ENCODE measurements around the gene NSUN5. TPM values are rescaled to one million over a fixed set of nuclear protein-coding genes. Genes with fewer than 3 reads are reported as not detected.

Gene NSUN5
- 52.7 and 66.8 TPM in 2 replicates for total RNA-seq (2014; rRNA removed; shearing (Covaris generic))

- peak; percentile 69 for DNase-seq (ENCODE audit: low spot score)
- in situ Hi-C loops (cut with HindIII; ENCODE audit: low sequenced_read_pairs), result no loop called here
Measured at GRCh38 chr7:73308665-73309214, at the start of gene NSUN5. TSS of gene NSUN5 (minus strand) at chr7:73308826. CDS start at chr7:73308790, 36 bp downstream.

- no peak for DNase-seq (ENCODE audit: low spot score)
- in situ Hi-C loops (cut with HindIII; ENCODE audit: low sequenced_read_pairs), result no loop called here
Measured at GRCh38 chr7:73356159-73356558, 47.5 kb upstream of the NSUN5 start.

- DNase-seq (ENCODE audit: low spot score), result no peak
- in situ Hi-C loops (cut with HindIII; ENCODE audit: low sequenced_read_pairs), result no loop called here
Measured at GRCh38 chr7:73354821-73355220, 46.2 kb upstream of the NSUN5 start.

- in situ Hi-C loops (cut with HindIII; ENCODE audit: low sequenced_read_pairs), result no loop called here
- DNase-seq (ENCODE audit: low spot score), result no peak
Measured at GRCh38 chr7:73354196-73354595, 45.6 kb upstream of the NSUN5 start.

GRCh38 chr7:73353243-73353642 is 44.6 kb upstream of the NSUN5 start:
- no peak for DNase-seq (ENCODE audit: low spot score)
- in situ Hi-C loops (cut with HindIII; ENCODE audit: low sequenced_read_pairs), result no loop called here

GRCh38 chr7:73352784-73353183 is 44.2 kb upstream of the NSUN5 start:
- no peak for DNase-seq (ENCODE audit: low spot score)
- in situ Hi-C loops (cut with HindIII; ENCODE audit: low sequenced_read_pairs), result no loop called here

- in situ Hi-C loops (cut with HindIII; ENCODE audit: low sequenced_read_pairs), result no loop called here
- no peak for DNase-seq (ENCODE audit: low spot score)
Measured at GRCh38 chr7:73351447-73352167, 43.0 kb upstream of the NSUN5 start.

- DNase-seq (ENCODE audit: low spot score), result no peak
- in situ Hi-C loops (cut with HindIII; ENCODE audit: low sequenced_read_pairs), result no loop called here
Measured at GRCh38 chr7:73350306-73351068, 41.9 kb upstream of the NSUN5 start.

- DNase-seq (ENCODE audit: low spot score), result no peak
- in situ Hi-C loops (cut with HindIII; ENCODE audit: low sequenced_read_pairs), result no loop called here
Measured at GRCh38 chr7:73349763-73350162, 41.1 kb upstream of the NSUN5 start.

- in situ Hi-C loops (cut with HindIII; ENCODE audit: low sequenced_read_pairs), result no loop called here
- DNase-seq (ENCODE audit: low spot score), result no peak
Measured at GRCh38 chr7:73345951-73346350, 37.3 kb upstream of the NSUN5 start.

- in situ Hi-C loops (cut with HindIII; ENCODE audit: low sequenced_read_pairs), result no loop called here
- DNase-seq (ENCODE audit: low spot score), result no peak
Measured at GRCh38 chr7:73345538-73345937, 36.9 kb upstream of the NSUN5 start.

GRCh38 chr7:73343671-73344380 is 35.2 kb upstream of the NSUN5 start:
- in situ Hi-C loops (cut with HindIII; ENCODE audit: low sequenced_read_pairs), result loop anchor here (5.0 kb wide), 1 partner anchor 103 kb away; no protein-coding TSS in a partner anchor
- no peak for DNase-seq (ENCODE audit: low spot score)

GRCh38 chr7:73342645-73343044 is 34.0 kb upstream of the NSUN5 start:
- DNase-seq (ENCODE audit: low spot score), result no peak
- in situ Hi-C loops (cut with HindIII; ENCODE audit: low sequenced_read_pairs), result loop anchor here (5.0 kb wide), 1 partner anchor 105 kb away; no protein-coding TSS in a partner anchor

- no peak for DNase-seq (ENCODE audit: low spot score)
- in situ Hi-C loops (cut with HindIII; ENCODE audit: low sequenced_read_pairs), result loop anchor here (5.0 kb wide), 1 partner anchor 105 kb away; no protein-coding TSS in a partner anchor
Measured at GRCh38 chr7:73341877-73342276, 33.3 kb upstream of the NSUN5 start.

- in situ Hi-C loops (cut with HindIII; ENCODE audit: low sequenced_read_pairs), result loop anchor here (5.0 kb wide), 1 partner anchor 107 kb away; no protein-coding TSS in a partner anchor
- DNase-seq (ENCODE audit: low spot score), result peak; percentile 32
Measured at GRCh38 chr7:73340514-73340913, 31.9 kb upstream of the NSUN5 start.

GRCh38 chr7:73338321-73338720 is 29.7 kb upstream of the NSUN5 start:
- in situ Hi-C loops (cut with HindIII; ENCODE audit: low sequenced_read_pairs), result no loop called here

GRCh38 chr7:73332447-73332846 is 23.8 kb upstream of the NSUN5 start:
- DNase-seq (ENCODE audit: low spot score), result no peak
- in situ Hi-C loops (cut with HindIII; ENCODE audit: low sequenced_read_pairs), result no loop called here

More at GRCh38 chr7:73338321-73338720, 29.7 kb upstream of the NSUN5 start:
- no peak for DNase-seq (ENCODE audit: low spot score)

- DNase-seq (ENCODE audit: low spot score), result peak; percentile 27
- in situ Hi-C loops (cut with HindIII; ENCODE audit: low sequenced_read_pairs), result no loop called here
Measured at GRCh38 chr7:73330772-73331171, 22.1 kb upstream of the NSUN5 start.

- in situ Hi-C loops (cut with HindIII; ENCODE audit: low sequenced_read_pairs), result no loop called here
- DNase-seq (ENCODE audit: low spot score), result no peak
Measured at GRCh38 chr7:73329861-73330581, 21.4 kb upstream of the NSUN5 start.

All from G401 (cell line).